ENCODE data around the gene PLAAT3. TPM values are rescaled to one million over a fixed set of nuclear protein-coding genes. Genes with fewer than 3 reads are reported as not detected.
"Not testable (repeated sequence)": the region's sequence is repeated elsewhere in the genome, so short reads cannot be mapped to it uniquely, and the experiment has no call there.

Gene PLAAT3
- 0.48 TPM in 1 of 2 replicates, not detected in the other for total RNA-seq (2014; rRNA removed; shearing (Covaris generic); ENCODE audit: low replicate concordance)

- H3K79me2 ChIP-seq (ENCODE audit: low read length) = no peaks in the 10 kb centered on the region
- H3K4me2 ChIP-seq (ENCODE audit: low read depth, low read length, poor library complexity, severe bottlenecking) = peak within 1 kb of the TSS; percentile 47
- no peaks in the 10 kb centered on the region for H3K9me3 ChIP-seq (ENCODE audit: low read length)
- H4K20me1 ChIP-seq (ENCODE audit: insufficient read depth, low read depth, low read length) = no peaks in the 10 kb centered on the region
- no peak within 1 kb of the TSS for H3K27ac ChIP-seq (ENCODE audit: low read length)
- H3K36me3 ChIP-seq (ENCODE audit: insufficient read depth, low read length) = no peaks in the 10 kb centered on the region
- H3K9ac ChIP-seq (ENCODE audit: low read length) = 0 out of 2 replicates have a peak within 1 kb of the TSS, but pooled peaks have one; percentile 20
- peak within 1 kb of the TSS; percentile 52; the same call in 1 of the 2 replicates for H3K4me3 ChIP-seq (ENCODE audit: low read length)
- H2AFZ ChIP-seq (ENCODE audit: low read length) = 0 out of 2 replicates have a peak within 1 kb of the TSS, but pooled peaks have one; percentile 36
- no peak for DNase-seq
- H3K27me3 ChIP-seq (ENCODE audit: low read length) = no peaks in the 10 kb centered on the region
- H3K9me2 ChIP-seq (replicated peaks; ENCODE audit: insufficient read depth, low read length) = no peaks in the 10 kb centered on the region
- H3K4me1 ChIP-seq (ENCODE audit: low read length) = peaks cover 5% of the 10 kb centered on the region; the same call in 1 of the 2 replicates
Observed at GRCh38 chr11:63614136-63614671, at the start of gene PLAAT3. Gene PLAAT3, minus strand, starts transcription at chr11:63614433. Its CDS starts 419 bp downstream, at chr11:63614014.

GRCh38 chr11:63663809-63664208, 49.6 kb upstream of the PLAAT3 start:
- Histone ChIP-seq H3K9me3 (ENCODE audit: low read length) (no peaks in the 10 kb centered on the region), H3K27me3 (ENCODE audit: low read length) (no peaks in the 10 kb centered on the region), H3K4me1 (ENCODE audit: low read length) (peaks cover 26% of the 10 kb centered on the region), H3K4me2 (ENCODE audit: low read depth, low read length, poor library complexity, severe bottlenecking) (no peak overlapping the region), H3K36me3 (ENCODE audit: insufficient read depth, low read length) (no peaks in the 10 kb centered on the region), H3K9ac (ENCODE audit: low read length) (no peak overlapping the region), H3K27ac (ENCODE audit: low read length) (no peak overlapping the region), H2AFZ (ENCODE audit: low read length) (no peak overlapping the region), H3K9me2 (replicated peaks; ENCODE audit: insufficient read depth, low read length) (no peaks in the 10 kb centered on the region), H4K20me1 (ENCODE audit: insufficient read depth, low read depth, low read length) (no peaks in the 10 kb centered on the region), H3K79me2 (ENCODE audit: low read length) (peaks cover 98% of the 10 kb centered on the region), H3K4me3 (ENCODE audit: low read length) (no peak overlapping the region)
- no peak for DNase-seq

- Histone ChIP-seq H4K20me1 (ENCODE audit: insufficient read depth, low read depth, low read length) (no peaks in the 10 kb centered on the region), H3K27me3 (ENCODE audit: low read length) (no peaks in the 10 kb centered on the region), H2AFZ (ENCODE audit: low read length) (no peak overlapping the region), H3K9ac (ENCODE audit: low read length) (no peak overlapping the region), H3K36me3 (ENCODE audit: insufficient read depth, low read length) (peaks cover 4% of the 10 kb centered on the region; the same call in 1 of the 2 replicates), H3K4me2 (ENCODE audit: low read depth, low read length, poor library complexity, severe bottlenecking) (peak overlapping the region; percentile 24), H3K4me1 (ENCODE audit: low read length) (peaks cover 14% of the 10 kb centered on the region), H3K79me2 (ENCODE audit: low read length) (peaks cover 88% of the 10 kb centered on the region), H3K9me2 (replicated peaks; ENCODE audit: insufficient read depth, low read length) (no peaks in the 10 kb centered on the region), H3K9me3 (ENCODE audit: low read length) (no peaks in the 10 kb centered on the region), H3K4me3 (ENCODE audit: low read length) (no peak overlapping the region), H3K27ac (ENCODE audit: low read length) (peak overlapping the region; percentile 51)
- DNase-seq = peak; percentile 69
Observed at GRCh38 chr11:63660972-63661371, 46.7 kb upstream of the PLAAT3 start.

- no peaks in the 10 kb centered on the region for H3K27me3 ChIP-seq (ENCODE audit: low read length)
- H3K4me1 ChIP-seq (ENCODE audit: low read length) = no peaks in the 10 kb centered on the region
- no peak overlapping the region for H2AFZ ChIP-seq (ENCODE audit: low read length)
- H3K9ac ChIP-seq (ENCODE audit: low read length) = no peak overlapping the region
- H3K79me2 ChIP-seq (ENCODE audit: low read length) = peaks cover 16% of the 10 kb centered on the region
- H3K9me2 ChIP-seq (replicated peaks; ENCODE audit: insufficient read depth, low read length) = no peaks in the 10 kb centered on the region
- no peak overlapping the region for H3K4me2 ChIP-seq (ENCODE audit: low read depth, low read length, poor library complexity, severe bottlenecking)
- no peaks in the 10 kb centered on the region for H4K20me1 ChIP-seq (ENCODE audit: insufficient read depth, low read depth, low read length)
- peaks cover 23% of the 10 kb centered on the region for H3K36me3 ChIP-seq (ENCODE audit: insufficient read depth, low read length)
- H3K4me3 ChIP-seq (ENCODE audit: low read length) = no peak overlapping the region
- H3K9me3 ChIP-seq (ENCODE audit: low read length) = no peaks in the 10 kb centered on the region
- no peak overlapping the region for H3K27ac ChIP-seq (ENCODE audit: low read length)
- no peak for DNase-seq
Observed at GRCh38 chr11:63652671-63653070, 38.4 kb upstream of the PLAAT3 start.

- H3K27ac ChIP-seq (ENCODE audit: low read length) = no peak overlapping the region
- no peaks in the 10 kb centered on the region for H4K20me1 ChIP-seq (ENCODE audit: insufficient read depth, low read depth, low read length)
- no peaks in the 10 kb centered on the region for H3K9me3 ChIP-seq (ENCODE audit: low read length)
- peaks cover 28% of the 10 kb centered on the region for H3K36me3 ChIP-seq (ENCODE audit: insufficient read depth, low read length)
- no peak overlapping the region for H2AFZ ChIP-seq (ENCODE audit: low read length)
- no peak overlapping the region for H3K4me2 ChIP-seq (ENCODE audit: low read depth, low read length, poor library complexity, severe bottlenecking)
- no peak overlapping the region for H3K9ac ChIP-seq (ENCODE audit: low read length)
- no peaks in the 10 kb centered on the region for H3K79me2 ChIP-seq (ENCODE audit: low read length)
- no peaks in the 10 kb centered on the region for H3K9me2 ChIP-seq (replicated peaks; ENCODE audit: insufficient read depth, low read length)
- H3K27me3 ChIP-seq (ENCODE audit: low read length) = no peaks in the 10 kb centered on the region
- H3K4me3 ChIP-seq (ENCODE audit: low read length) = no peak overlapping the region
- H3K4me1 ChIP-seq (ENCODE audit: low read length) = 0 out of 2 replicates have a peak, but pooled peaks cover under 1% of the 10 kb centered on the region
- DNase-seq = no peak
Observed at GRCh38 chr11:63643205-63643604, 29.0 kb upstream of the PLAAT3 start.

- H4K20me1 ChIP-seq (ENCODE audit: insufficient read depth, low read depth, low read length) = no peaks in the 10 kb centered on the region
- H2AFZ ChIP-seq (ENCODE audit: low read length) = no peak overlapping the region
- no peak overlapping the region for H3K4me3 ChIP-seq (ENCODE audit: low read length)
- no peaks in the 10 kb centered on the region for H3K9me3 ChIP-seq (ENCODE audit: low read length)
- H3K27me3 ChIP-seq (ENCODE audit: low read length) = no peaks in the 10 kb centered on the region
- DNase-seq = no peak
- H3K9me2 ChIP-seq (replicated peaks; ENCODE audit: insufficient read depth, low read length) = no peaks in the 10 kb centered on the region
- no peaks in the 10 kb centered on the region for H3K79me2 ChIP-seq (ENCODE audit: low read length)
- H3K27ac ChIP-seq (ENCODE audit: low read length) = no peak overlapping the region
- H3K4me1 ChIP-seq (ENCODE audit: low read length) = peaks cover 9% of the 10 kb centered on the region; the same call in 1 of the 2 replicates
- peaks cover 24% of the 10 kb centered on the region for H3K36me3 ChIP-seq (ENCODE audit: insufficient read depth, low read length)
- H3K9ac ChIP-seq (ENCODE audit: low read length) = no peak overlapping the region
- no peak overlapping the region for H3K4me2 ChIP-seq (ENCODE audit: low read depth, low read length, poor library complexity, severe bottlenecking)
Observed at GRCh38 chr11:63641727-63642126, 27.5 kb upstream of the PLAAT3 start.

GRCh38 chr11:63639199-63639832, 25.1 kb upstream of the PLAAT3 start:
- peaks cover 9% of the 10 kb centered on the region; the same call in 1 of the 2 replicates for H3K4me1 ChIP-seq (ENCODE audit: low read length)
- no peaks in the 10 kb centered on the region for H3K79me2 ChIP-seq (ENCODE audit: low read length)
- H3K27me3 ChIP-seq (ENCODE audit: low read length) = no peaks in the 10 kb centered on the region
- H3K9me2 ChIP-seq (replicated peaks; ENCODE audit: insufficient read depth, low read length) = no peaks in the 10 kb centered on the region
- H3K9ac ChIP-seq (ENCODE audit: low read length) = no peak overlapping the region
- H3K27ac ChIP-seq (ENCODE audit: low read length) = no peak overlapping the region
- no peaks in the 10 kb centered on the region for H3K9me3 ChIP-seq (ENCODE audit: low read length)
- H3K4me3 ChIP-seq (ENCODE audit: low read length) = no peak overlapping the region
- peak; percentile 57 for DNase-seq
- H2AFZ ChIP-seq (ENCODE audit: low read length) = no peak overlapping the region
- no peak overlapping the region for H3K4me2 ChIP-seq (ENCODE audit: low read depth, low read length, poor library complexity, severe bottlenecking)
- peaks cover 30% of the 10 kb centered on the region for H3K36me3 ChIP-seq (ENCODE audit: insufficient read depth, low read length)
- H4K20me1 ChIP-seq (ENCODE audit: insufficient read depth, low read depth, low read length) = no peaks in the 10 kb centered on the region

GRCh38 chr11:63638436-63638835, 24.2 kb upstream of the PLAAT3 start:
- H3K4me1 ChIP-seq (ENCODE audit: low read length); H3K4me2 ChIP-seq (ENCODE audit: low read depth, low read length, poor library complexity, severe bottlenecking): not testable (repeated sequence)

More at GRCh38 chr11:63638436-63638835, 24.2 kb upstream of the PLAAT3 start:
- H3K9me2 ChIP-seq (replicated peaks; ENCODE audit: insufficient read depth, low read length); H4K20me1 ChIP-seq (ENCODE audit: insufficient read depth, low read depth, low read length); H2AFZ ChIP-seq (ENCODE audit: low read length); H3K27me3 ChIP-seq (ENCODE audit: low read length); H3K9ac ChIP-seq (ENCODE audit: low read length); DNase-seq; H3K4me3 ChIP-seq (ENCODE audit: low read length); H3K27ac ChIP-seq (ENCODE audit: low read length); H3K79me2 ChIP-seq (ENCODE audit: low read length); H3K9me3 ChIP-seq (ENCODE audit: low read length): not testable (repeated sequence)
- H3K36me3 ChIP-seq (ENCODE audit: insufficient read depth, low read length) = peaks cover 23% of the 10 kb centered on the region

Measured in Karpas-422 (cell line).